ENCODE data around the gene WDPCP. TPM values are rescaled to one million over a fixed set of nuclear protein-coding genes. Genes with fewer than 3 reads are reported as not detected.

The WDPCP gene
- polyA plus RNA-seq, 2 of the 4 experiments (the other 2 are of a cell fraction): 3.0 to 7.6 TPM

- 8% methylated on average over 1 of the region's 1 CpG for WGBS (ENCODE audit: missing lambda C conversion rate)
- ChIA-PET CTCF (no interaction called here), POLR2A (no interaction called here)
- TF ChIP-seq RFX5 (IDR thresholded peaks at IDR 0.05) (0 out of 2 replicates have a peak, but pooled peaks have one; percentile 23), HMGXB4 (CRISPR knock-in tag; IDR thresholded peaks at IDR 0.05; ENCODE audit: borderline replicate concordance) (no peak)
- peaks cover 18% of the 10 kb centered on the region for H3K9me3 ChIP-seq
- DNase-seq (ENCODE audit: low read depth in 1 of 2, low spot score in 1 of 2) (no peak), FAIRE-seq (no peak), ATAC-seq (no peak)
- H3K4me2 ChIP-seq: no peak overlapping the region
- H3K4me1 ChIP-seq: no peaks in the 10 kb centered on the region
- H3K4me3 ChIP-seq: no peak overlapping the region
- H3K27ac ChIP-seq: no peak overlapping the region
Measured at GRCh38 chr2:63340443-63340842, 247.8 kb downstream of the WDPCP start.

- Histone ChIP-seq H3K27ac (no peak overlapping the region), H3K4me2 (no peak overlapping the region), H3K4me1 (no peaks in the 10 kb centered on the region), H3K9me3 (peaks cover 2% of the 10 kb centered on the region; the same call in 1 of the 3 replicates), H3K4me3 (no peak overlapping the region)
- ATAC-seq (no peak), FAIRE-seq (no peak), DNase-seq (ENCODE audit: low read depth in 1 of 2, low spot score in 1 of 2) (no peak)
- ChIA-PET CTCF (no interaction called here), POLR2A (no interaction called here)
- WGBS (ENCODE audit: missing lambda C conversion rate): 86% methylated on average over 1 of the region's 1 CpG
- TF ChIP-seq CBX8 (IDR thresholded peaks at IDR 0.05): no peak
- TF ChIP-seq HMGXB4 (CRISPR knock-in tag; IDR thresholded peaks at IDR 0.05; ENCODE audit: borderline replicate concordance): no peak
- no peak for TF ChIP-seq E2F6 (IDR thresholded peaks at IDR 0.05; ENCODE audit: borderline replicate concordance, low read depth)
- TF ChIP-seq ZFP36 (IDR thresholded peaks at IDR 0.05; ENCODE audit: borderline replicate concordance, partially characterized antibody): no peak
- TF ChIP-seq HES2 (IDR thresholded peaks at IDR 0.05): no peak
- TF ChIP-seq POLR2AphosphoS2 (conservative IDR thresholded peaks at IDR 0.05; ENCODE audit: low read length): no peak
- TF ChIP-seq BCL3 (IDR thresholded peaks at IDR 0.05): no peak
- TF ChIP-seq NR3C1 (IDR thresholded peaks at IDR 0.05): no peak
- TF ChIP-seq BHLHE40 (IDR thresholded peaks at IDR 0.05; ENCODE audit: low read depth, low read length): no peak
- no peak for TF ChIP-seq MAFK (IDR thresholded peaks at IDR 0.05; ENCODE audit: partially characterized antibody)
- no peak for TF ChIP-seq HOXB5 (CRISPR knock-in tag; IDR thresholded peaks at IDR 0.05)
- TF ChIP-seq USF2 (IDR thresholded peaks at IDR 0.05): no peak
- no peak for TF ChIP-seq KDM5A (IDR thresholded peaks at IDR 0.05)
- no peak for TF ChIP-seq JUNB (IDR thresholded peaks at IDR 0.05)
- no peak for TF ChIP-seq ELK1 (IDR thresholded peaks at IDR 0.05; ENCODE audit: low read depth, low read length)
- no peak for TF ChIP-seq FOSL2 (IDR thresholded peaks at IDR 0.05)
- no peak for TF ChIP-seq FOSL2 (CRISPR knock-in tag; IDR thresholded peaks at IDR 0.05)
- TF ChIP-seq CEBPB (IDR thresholded peaks at IDR 0.05): no peak
Measured at GRCh38 chr2:63334910-63335309, 253.4 kb downstream of the WDPCP start.

All from A549 (cell line).